Ascending aorta (tissue), 2 donors: Measurements from ENCODE around the gene SPOUT1. TPM values are rescaled to one million over a fixed set of nuclear protein-coding genes. Genes with fewer than 3 reads are reported as not detected.
"Not testable (repeated sequence)": the region's sequence is repeated elsewhere in the genome, so short reads cannot be mapped to it uniquely, and the experiment has no call there.

Experiments
- DNase-seq, 2 donors: peaks; one replicate each; pipeline ENCODE4 v3.0.0-alpha.2; 2019; ENCODE audit warnings: low spot score in 2 of 2
- H3K27ac ChIP-seq, 2 donors: fragments of 200-600 bp; sonication (generic); one replicate each; pipeline ENCODE4 v1.5.1; 2016 to 2017; ENCODE audit warnings: mild to moderate bottlenecking in 1 of 2
- H3K27me3 ChIP-seq: fragments of 200-600 bp; sonication (generic); one replicate; pipeline ENCODE4 v1.5.1; 2017
- H3K36me3 ChIP-seq, 2 donors: fragments of 200-600 bp; sonication (generic); one replicate each; pipeline ENCODE4 v1.5.1; 2016
- H3K4me1 ChIP-seq, 2 donors: fragments of 200-600 bp; sonication (generic); one replicate each; pipeline ENCODE4 v1.5.1; 2016 to 2017; ENCODE audit warnings: mild to moderate bottlenecking in 1 of 2
- H3K4me3 ChIP-seq, 2 donors: fragments of 200-600 bp; sonication (generic); one replicate each; pipeline ENCODE4 v1.5.1; 2016 to 2017; ENCODE audit warnings: mild to moderate bottlenecking in 1 of 2
- H3K9me3 ChIP-seq, 2 donors: fragments of 200-600 bp; sonication (generic); one replicate each; pipeline ENCODE4 v1.5.1; 2016
- intact Hi-C: fragments of 100-400 bp; cut with DNase I; formaldehyde crosslinking; loops from one replicate; pipeline ENCODE4 v1.15.1; 2023
- total RNA-seq: library from RNA; depleted of rRNA; stranded (reverse); fragments of >200 nt; gene quantifications from one replicate; pipeline ENCODE4 v1.1.0, GENCODE V29; 2016
- TF ChIP-seq, protein P1 (sequence below), 3 experiments: fragments of 200-600 bp in 2 of 3; fragments of 450-650 bp in 1 of 3; sonication (generic) in 2 of 3; IDR thresholded peaks; one replicate each; pipeline ENCODE4 v1.5.1; 2016 to 2019; ENCODE audit warnings: antibody characterized with exemption in 3 of 3, mild to moderate bottlenecking in 1 of 3, moderate library complexity in 1 of 3

Gene SPOUT1
- total RNA-seq, 1 donor from 2014 or later = 26.5 TPM

DNA sequence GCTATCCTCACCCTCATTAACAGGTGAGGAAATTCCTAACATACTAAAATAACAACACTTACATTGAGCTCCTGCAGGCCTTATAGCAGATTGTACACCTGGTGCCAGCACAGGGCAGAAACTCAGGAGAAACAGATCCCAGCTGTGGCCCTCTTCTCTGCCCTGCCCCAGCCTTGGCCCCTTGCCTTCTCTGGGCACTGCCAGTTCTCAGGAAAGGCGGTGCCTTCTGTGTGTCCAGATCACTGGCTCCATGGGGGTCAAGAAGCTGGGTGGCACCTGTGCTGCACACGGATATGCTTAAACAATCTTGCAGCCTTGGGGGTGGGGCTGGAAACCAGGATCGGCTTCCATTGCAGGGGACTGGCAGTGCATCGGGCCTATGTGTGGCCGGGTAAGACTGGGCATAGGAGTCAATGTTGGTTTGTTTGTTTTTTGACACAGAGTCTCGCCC is 32.8 kb upstream of the SPOUT1 start:
- TF ChIP-seq, protein P1, sequence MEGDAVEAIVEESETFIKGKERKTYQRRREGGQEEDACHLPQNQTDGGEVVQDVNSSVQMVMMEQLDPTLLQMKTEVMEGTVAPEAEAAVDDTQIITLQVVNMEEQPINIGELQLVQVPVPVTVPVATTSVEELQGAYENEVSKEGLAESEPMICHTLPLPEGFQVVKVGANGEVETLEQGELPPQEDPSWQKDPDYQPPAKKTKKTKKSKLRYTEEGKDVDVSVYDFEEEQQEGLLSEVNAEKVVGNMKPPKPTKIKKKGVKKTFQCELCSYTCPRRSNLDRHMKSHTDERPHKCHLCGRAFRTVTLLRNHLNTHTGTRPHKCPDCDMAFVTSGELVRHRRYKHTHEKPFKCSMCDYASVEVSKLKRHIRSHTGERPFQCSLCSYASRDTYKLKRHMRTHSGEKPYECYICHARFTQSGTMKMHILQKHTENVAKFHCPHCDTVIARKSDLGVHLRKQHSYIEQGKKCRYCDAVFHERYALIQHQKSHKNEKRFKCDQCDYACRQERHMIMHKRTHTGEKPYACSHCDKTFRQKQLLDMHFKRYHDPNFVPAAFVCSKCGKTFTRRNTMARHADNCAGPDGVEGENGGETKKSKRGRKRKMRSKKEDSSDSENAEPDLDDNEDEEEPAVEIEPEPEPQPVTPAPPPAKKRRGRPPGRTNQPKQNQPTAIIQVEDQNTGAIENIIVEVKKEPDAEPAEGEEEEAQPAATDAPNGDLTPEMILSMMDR (IDR thresholded peaks at IDR 0.05) = no peak
- no peaks in the 10 kb centered on the region for H3K9me3 ChIP-seq
- intact Hi-C loops = loop anchor here (5.0 kb wide), 1 partner anchor 165 kb away; the partner anchor contains the start of gene SH3GLB2
- no peaks in the 10 kb centered on the region for H3K36me3 ChIP-seq
- H3K4me3 ChIP-seq = no peak overlapping the region
- no peak for DNase-seq
- H3K4me1 ChIP-seq = peaks cover 0 to 8% of the 10 kb centered on the region in 2 donors
- H3K27me3 ChIP-seq = no peaks in the 10 kb centered on the region
- H3K27ac ChIP-seq = peak overlapping the region; percentile 4 to 33

DNA sequence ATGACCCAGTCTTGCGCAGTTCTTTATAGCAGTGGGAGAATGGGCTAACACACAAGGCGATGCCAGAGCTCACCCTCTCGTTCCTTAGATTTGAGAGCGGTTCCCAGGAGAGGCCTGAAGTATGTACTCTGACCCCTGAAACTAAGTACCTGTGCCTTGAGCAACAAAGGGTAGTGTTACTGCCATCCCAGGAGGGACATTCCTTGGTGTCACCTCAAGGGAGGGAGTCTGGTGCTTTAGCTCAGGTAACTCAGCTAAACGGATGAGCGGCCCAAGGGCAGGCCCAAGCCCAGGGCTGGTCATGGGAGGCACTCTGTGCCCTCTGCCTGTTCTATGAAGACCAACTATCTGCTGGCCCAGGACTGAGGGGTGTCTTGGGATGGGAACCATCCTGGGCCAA is 31.9 kb upstream of the SPOUT1 start:
- Histone ChIP-seq H3K4me3 (no peak overlapping the region), H3K36me3 (no peaks in the 10 kb centered on the region), H3K27me3 (no peaks in the 10 kb centered on the region), H3K27ac (peak overlapping the region; percentile 4 to 33), H3K4me1 (peaks cover 0 to 8% of the 10 kb centered on the region in 2 donors), H3K9me3 (no peaks in the 10 kb centered on the region)
- no peak for DNase-seq
- TF ChIP-seq, protein P1 (IDR thresholded peaks at IDR 0.05) = no peak
- intact Hi-C loops = loop anchor here (5.0 kb wide), 1 partner anchor 166 kb away; the partner anchor contains the start of gene SH3GLB2

DNA sequence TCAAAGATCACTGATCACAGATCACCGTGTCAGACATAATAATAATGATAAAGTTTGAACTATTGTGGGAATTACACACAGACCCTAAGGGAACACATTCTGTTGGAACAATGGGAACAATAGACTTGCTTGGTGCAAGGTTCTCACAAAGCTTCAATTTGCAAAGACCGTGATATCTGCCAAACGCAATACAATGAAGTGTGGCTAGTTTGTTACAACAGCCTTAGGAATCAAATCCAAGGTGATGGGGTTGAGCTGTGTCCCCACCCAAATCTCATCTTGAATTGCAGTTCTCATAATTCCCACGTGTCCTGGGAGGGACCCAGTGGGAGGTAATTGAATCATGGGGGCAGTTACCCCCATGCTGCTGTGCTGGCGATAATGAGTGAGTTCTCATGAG is 31.3 kb upstream of the SPOUT1 start:
- TF ChIP-seq, protein P1 (IDR thresholded peaks at IDR 0.05) = no peak
- intact Hi-C loops = loop anchor here (5.0 kb wide), 1 partner anchor 166 kb away; the partner anchor contains the start of gene SH3GLB2
- no peak for DNase-seq

DNA sequence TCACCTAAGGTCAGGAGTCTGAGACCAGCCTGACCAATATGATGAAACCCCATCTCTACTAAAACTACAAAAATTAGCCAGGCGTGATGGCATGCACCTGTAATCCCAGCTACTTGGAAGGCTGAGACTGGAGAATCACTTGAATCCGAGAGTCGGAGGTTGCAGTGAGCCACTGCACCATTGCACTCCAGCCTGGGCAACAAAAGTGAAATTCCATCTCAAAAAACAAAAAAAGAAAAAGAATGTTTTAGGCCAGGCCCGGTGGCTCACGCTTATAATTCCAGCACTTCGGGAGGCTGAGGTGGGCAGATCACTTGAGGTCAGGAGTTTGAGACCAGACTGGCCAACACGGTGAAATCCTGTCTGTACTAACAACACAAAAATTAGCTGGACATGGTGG is 28.9 kb upstream of the SPOUT1 start:
- H3K4me3 ChIP-seq, H3K36me3 ChIP-seq, H3K27ac ChIP-seq, DNase-seq, H3K4me1 ChIP-seq, intact Hi-C loops, H3K9me3 ChIP-seq, H3K27me3 ChIP-seq: not testable (repeated sequence)

More for the DNA sequence above, 31.3 kb upstream of the SPOUT1 start:
- H3K4me3 ChIP-seq = no peak overlapping the region
- H3K27me3 ChIP-seq = no peaks in the 10 kb centered on the region
- H3K27ac ChIP-seq = no peak overlapping the region
- no peaks in the 10 kb centered on the region for H3K36me3 ChIP-seq
- H3K9me3 ChIP-seq = no peaks in the 10 kb centered on the region
- peaks cover 0 to 8% of the 10 kb centered on the region in 2 donors for H3K4me1 ChIP-seq

DNA sequence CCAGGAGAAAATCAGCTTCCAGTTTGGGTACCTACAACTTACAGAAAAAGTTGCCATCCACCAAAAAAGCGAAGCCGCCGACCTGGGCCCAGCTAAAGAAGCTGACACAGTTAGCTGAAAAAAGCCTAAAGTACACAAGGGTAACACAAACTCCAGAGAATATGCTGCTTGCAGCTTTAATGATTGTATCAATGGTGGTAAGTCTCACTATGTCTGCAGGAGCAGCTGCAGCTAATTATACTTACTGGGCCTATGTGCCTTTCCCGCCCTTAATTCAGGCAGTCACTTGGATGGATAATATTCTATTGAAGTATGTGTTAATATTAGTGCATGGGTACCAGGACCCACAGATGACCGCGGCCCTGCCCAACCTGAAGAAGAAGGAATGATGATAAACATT is 24.9 kb upstream of the SPOUT1 start:
- H3K4me3 ChIP-seq, DNase-seq, H3K27me3 ChIP-seq, intact Hi-C loops, H3K27ac ChIP-seq, H3K36me3 ChIP-seq, H3K4me1 ChIP-seq, H3K9me3 ChIP-seq: not testable (repeated sequence)

DNA sequence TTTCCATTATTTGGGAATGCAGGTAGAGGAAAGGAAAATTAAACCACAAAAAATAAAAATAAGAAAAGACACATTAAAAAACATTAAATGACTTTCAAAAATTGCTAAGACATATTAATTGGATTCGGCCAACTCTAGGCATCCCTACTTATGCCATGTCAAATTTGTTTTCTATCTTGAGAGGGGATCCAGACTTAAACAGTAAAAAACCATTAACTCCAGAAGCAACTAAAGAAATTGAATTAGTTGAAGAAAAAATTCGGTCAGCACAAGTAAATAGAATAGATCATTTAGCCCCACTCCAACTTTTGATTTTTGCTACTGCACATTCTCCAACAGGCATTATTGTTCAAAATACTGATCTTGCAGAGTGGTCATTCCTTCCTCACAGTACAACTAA is 23.1 kb upstream of the SPOUT1 start:
- H3K4me1 ChIP-seq, DNase-seq, H3K27ac ChIP-seq, H3K36me3 ChIP-seq, H3K4me3 ChIP-seq, H3K27me3 ChIP-seq, H3K9me3 ChIP-seq: not testable (repeated sequence)
- intact Hi-C loops = loop anchor here (1.0 kb wide), 1 partner anchor 76 kb away; no protein-coding TSS in a partner anchor

DNA sequence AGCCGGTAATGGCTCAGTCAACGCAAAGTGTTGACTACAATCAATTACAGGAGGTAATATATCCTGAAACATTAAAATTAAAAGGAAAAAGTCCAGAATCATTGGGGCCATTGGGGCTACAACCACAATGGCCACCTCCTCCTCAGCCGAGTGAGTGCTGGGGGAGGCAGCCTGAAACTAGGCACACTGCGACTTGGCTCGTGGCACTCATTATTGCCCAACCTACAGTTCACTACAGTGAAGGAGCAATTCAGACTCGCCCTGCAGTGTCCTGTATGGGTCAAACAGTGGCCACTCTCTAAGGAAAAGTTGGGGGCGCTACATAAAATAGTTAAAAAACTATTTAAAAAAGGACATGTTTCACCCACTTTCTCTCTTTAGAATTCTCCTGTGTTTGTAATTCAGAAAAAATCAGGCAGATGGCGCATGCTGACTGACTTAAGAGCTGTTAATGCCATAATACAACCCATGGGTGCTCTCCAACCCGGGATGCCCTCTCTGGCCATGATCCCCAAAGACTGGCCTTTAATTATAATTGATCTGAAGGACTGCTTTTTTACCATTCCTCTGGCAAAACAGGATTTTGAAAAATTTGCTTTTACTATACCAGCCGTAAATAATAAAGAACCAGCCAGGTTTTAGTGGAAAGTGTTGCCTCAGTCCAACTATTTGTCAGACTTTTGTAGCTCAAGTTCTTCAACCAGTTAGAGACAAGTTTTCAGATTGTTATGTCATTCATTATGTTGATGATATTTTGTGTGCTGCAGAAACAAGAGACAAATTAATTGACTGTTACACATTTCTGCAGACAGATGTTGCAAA is 22.4 kb upstream of the SPOUT1 start:
- TF ChIP-seq, protein P1 (IDR thresholded peaks at IDR 0.05) = peak; percentile 47 to 64 (median 63)
- DNase-seq, H3K4me3 ChIP-seq, H3K9me3 ChIP-seq, H3K36me3 ChIP-seq, H3K4me1 ChIP-seq, H3K27ac ChIP-seq, H3K27me3 ChIP-seq: not testable (repeated sequence)
- intact Hi-C loops = loop anchor here (1.0 kb wide), 1 partner anchor 76 kb away; no protein-coding TSS in a partner anchor

DNA sequence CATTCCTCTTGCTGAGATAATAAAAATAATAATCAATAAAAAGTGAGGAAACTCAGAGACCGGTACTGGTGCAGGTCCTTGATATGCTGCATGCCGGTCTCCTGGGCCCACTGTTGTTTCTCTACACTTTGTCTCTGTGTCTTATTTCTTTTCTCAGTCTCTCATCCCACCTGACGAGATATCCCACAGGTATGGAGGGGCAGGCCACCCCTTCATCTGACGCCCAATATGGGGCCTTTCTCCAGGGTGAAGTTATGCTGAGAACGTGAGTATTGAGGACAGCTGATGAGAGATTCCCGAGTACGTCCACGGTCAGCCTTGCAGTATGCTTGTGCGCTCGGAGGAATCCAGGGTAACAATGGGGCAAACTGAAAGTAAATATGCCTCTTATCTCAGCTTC is 21.4 kb upstream of the SPOUT1 start:
- H3K27me3 ChIP-seq, H3K4me3 ChIP-seq, H3K9me3 ChIP-seq, H3K27ac ChIP-seq, DNase-seq, intact Hi-C loops, H3K36me3 ChIP-seq, H3K4me1 ChIP-seq: not testable (repeated sequence)
